ENCODE measurements around the gene ASIC4. TPM values are rescaled to one million over a fixed set of nuclear protein-coding genes. Genes with fewer than 3 reads are reported as not detected.

The ASIC4 gene
- total and polyA plus RNA-seq, 2 of the 13 experiments (the other 11 are each of a cell fraction or from before 2014, with no cell fraction given) = 0.03 TPM; not detected in 1

DNA sequence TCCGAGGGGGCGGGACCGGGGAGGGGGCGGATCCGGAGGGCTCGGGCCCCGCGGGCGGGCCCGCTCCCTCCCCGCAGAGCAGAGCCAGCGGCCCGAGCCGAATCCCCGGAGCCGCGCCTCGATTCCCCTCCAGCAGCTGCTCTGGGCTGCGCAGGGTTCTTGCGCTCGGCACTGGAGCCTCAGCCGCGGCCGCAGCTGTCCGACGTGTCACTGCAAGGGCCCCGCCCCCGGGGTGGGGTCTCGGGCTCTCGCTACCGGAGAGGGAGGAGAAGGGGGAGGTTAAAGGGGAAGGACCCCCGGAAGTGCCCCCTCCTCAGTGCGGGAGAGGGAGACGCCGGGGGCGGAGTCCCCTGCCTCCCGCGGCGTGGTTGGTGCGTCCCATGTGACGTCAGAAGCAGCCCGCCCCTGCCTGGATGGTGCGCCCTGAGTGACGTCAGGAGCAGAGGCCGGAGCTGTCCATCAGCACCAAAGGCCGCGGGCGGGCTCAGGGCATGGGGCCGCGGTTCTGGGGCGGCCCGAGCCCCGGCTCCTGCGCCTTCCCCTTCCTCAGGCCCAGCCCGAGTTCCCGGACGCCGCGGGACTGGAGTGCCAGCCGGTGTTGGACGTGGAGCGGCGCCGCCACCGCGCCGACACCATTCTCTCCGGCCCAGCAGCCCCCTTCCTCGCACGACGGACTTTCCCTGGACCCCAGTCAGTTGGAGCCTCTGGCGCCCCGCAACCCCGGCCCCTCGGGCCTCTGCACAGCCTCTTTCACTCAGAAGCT lies 29.5 kb downstream of the ASIC4 start, which contains the start of the genes CHPF and TMEM198 (continued):
- no peak for TF ChIP-seq CC2D1A (CRISPR knock-in tag; IDR thresholded peaks at IDR 0.05)
- TF ChIP-seq ZNF619 (CRISPR knock-in tag; IDR thresholded peaks at IDR 0.05) = 0 out of 2 replicates have a peak, but pooled peaks have one; percentile 9
- peak; percentile 59; the same call in 1 of the 2 replicates for TF ChIP-seq ZFAT (CRISPR knock-in tag; conservative IDR thresholded peaks at IDR 0.05)
- TF ChIP-seq, protein P1, sequence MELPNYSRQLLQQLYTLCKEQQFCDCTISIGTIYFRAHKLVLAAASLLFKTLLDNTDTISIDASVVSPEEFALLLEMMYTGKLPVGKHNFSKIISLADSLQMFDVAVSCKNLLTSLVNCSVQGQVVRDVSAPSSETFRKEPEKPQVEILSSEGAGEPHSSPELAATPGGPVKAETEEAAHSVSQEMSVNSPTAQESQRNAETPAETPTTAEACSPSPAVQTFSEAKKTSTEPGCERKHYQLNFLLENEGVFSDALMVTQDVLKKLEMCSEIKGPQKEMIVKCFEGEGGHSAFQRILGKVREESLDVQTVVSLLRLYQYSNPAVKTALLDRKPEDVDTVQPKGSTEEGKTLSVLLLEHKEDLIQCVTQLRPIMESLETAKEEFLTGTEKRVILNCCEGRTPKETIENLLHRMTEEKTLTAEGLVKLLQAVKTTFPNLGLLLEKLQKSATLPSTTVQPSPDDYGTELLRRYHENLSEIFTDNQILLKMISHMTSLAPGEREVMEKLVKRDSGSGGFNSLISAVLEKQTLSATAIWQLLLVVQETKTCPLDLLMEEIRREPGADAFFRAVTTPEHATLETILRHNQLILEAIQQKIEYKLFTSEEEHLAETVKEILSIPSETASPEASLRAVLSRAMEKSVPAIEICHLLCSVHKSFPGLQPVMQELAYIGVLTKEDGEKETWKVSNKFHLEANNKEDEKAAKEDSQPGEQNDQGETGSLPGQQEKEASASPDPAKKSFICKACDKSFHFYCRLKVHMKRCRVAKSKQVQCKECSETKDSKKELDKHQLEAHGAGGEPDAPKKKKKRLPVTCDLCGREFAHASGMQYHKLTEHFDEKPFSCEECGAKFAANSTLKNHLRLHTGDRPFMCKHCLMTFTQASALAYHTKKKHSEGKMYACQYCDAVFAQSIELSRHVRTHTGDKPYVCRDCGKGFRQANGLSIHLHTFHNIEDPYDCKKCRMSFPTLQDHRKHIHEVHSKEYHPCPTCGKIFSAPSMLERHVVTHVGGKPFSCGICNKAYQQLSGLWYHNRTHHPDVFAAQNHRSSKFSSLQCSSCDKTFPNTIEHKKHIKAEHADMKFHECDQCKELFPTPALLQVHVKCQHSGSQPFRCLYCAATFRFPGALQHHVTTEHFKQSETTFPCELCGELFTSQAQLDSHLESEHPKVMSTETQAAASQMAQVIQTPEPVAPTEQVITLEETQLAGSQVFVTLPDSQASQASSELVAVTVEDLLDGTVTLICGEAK (IDR thresholded peaks at IDR 0.05) = peak; percentile 47; the same call in 1 of the 2 replicates
- TF ChIP-seq, protein P1 (CRISPR knock-in tag; IDR thresholded peaks at IDR 0.05) = no peak; the same call in 1 of the 2 replicates
- TF ChIP-seq SKI (IDR thresholded peaks at IDR 0.05; ENCODE audit: partially characterized antibody) = peak; percentile 33
- no peak for TF ChIP-seq HNRNPH1 (optimal IDR thresholded peaks at IDR 0.05; ENCODE audit: low read depth, low read length)
- TF ChIP-seq, protein P2, sequence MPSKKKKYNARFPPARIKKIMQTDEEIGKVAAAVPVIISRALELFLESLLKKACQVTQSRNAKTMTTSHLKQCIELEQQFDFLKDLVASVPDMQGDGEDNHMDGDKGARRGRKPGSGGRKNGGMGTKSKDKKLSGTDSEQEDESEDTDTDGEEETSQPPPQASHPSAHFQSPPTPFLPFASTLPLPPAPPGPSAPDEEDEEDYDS (CRISPR knock-in tag; IDR thresholded peaks at IDR 0.05) = peak; percentile 95
- TF ChIP-seq BRD4 (CRISPR knock-in tag; IDR thresholded peaks at IDR 0.05) = 0 out of 2 replicates have a peak, but pooled peaks have one; percentile 39
- TF ChIP-seq, protein P3, sequence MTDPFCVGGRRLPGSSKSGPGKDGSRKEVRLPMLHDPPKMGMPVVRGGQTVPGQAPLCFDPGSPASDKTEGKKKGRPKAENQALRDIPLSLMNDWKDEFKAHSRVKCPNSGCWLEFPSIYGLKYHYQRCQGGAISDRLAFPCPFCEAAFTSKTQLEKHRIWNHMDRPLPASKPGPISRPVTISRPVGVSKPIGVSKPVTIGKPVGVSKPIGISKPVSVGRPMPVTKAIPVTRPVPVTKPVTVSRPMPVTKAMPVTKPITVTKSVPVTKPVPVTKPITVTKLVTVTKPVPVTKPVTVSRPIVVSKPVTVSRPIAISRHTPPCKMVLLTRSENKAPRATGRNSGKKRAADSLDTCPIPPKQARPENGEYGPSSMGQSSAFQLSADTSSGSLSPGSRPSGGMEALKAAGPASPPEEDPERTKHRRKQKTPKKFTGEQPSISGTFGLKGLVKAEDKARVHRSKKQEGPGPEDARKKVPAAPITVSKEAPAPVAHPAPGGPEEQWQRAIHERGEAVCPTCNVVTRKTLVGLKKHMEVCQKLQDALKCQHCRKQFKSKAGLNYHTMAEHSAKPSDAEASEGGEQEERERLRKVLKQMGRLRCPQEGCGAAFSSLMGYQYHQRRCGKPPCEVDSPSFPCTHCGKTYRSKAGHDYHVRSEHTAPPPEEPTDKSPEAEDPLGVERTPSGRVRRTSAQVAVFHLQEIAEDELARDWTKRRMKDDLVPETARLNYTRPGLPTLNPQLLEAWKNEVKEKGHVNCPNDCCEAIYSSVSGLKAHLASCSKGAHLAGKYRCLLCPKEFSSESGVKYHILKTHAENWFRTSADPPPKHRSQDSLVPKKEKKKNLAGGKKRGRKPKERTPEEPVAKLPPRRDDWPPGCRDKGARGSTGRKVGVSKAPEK (CRISPR knock-in tag; IDR thresholded peaks at IDR 0.05; ENCODE audit: borderline replicate concordance) = 0 out of 2 replicates have a peak, but pooled peaks have one; percentile 28
- 0 out of 2 replicates have a peak, but pooled peaks have one; percentile 42 for TF ChIP-seq THYN1 (CRISPR knock-in tag; IDR thresholded peaks at IDR 0.05; ENCODE audit: borderline replicate concordance, low read depth)
- TF ChIP-seq SMAD3 (CRISPR knock-in tag; IDR thresholded peaks at IDR 0.05) = peak; percentile 78; the same call in 1 of the 2 replicates
- 0 out of 2 replicates have a peak, but pooled peaks have one; percentile 21 for TF ChIP-seq SP1 (IDR thresholded peaks at IDR 0.05)
- TF ChIP-seq SP1 (CRISPR knock-in tag; IDR thresholded peaks at IDR 0.05) = peak; percentile 95
- peak; percentile 73 for TF ChIP-seq JUND (CRISPR knock-in tag; IDR thresholded peaks at IDR 0.05)

All from HepG2 (cell line).